Measurements from ENCODE around the gene RAB5IF.

- TF ChIP-seq BCL6 (CRISPR knock-in tag; IDR thresholded peaks at IDR 0.05) (no peak), ZNF180 (CRISPR knock-in tag; IDR thresholded peaks at IDR 0.05; ENCODE audit: borderline replicate concordance, low read depth) (no peak), NFE2 (CRISPR knock-in tag; IDR thresholded peaks at IDR 0.05) (no peak), PATZ1 (CRISPR knock-in tag; IDR thresholded peaks at IDR 0.05) (no peak)
Observed at GRCh38 chr20:36632147-36632486, 26.5 kb downstream of the RAB5IF start.

Data from HepG2 (cell line).